ENCODE measurements around the gene RASSF3.
"Not testable (repeated sequence)": the region's sequence is repeated elsewhere in the genome, so short reads cannot be mapped to it uniquely, and the experiment has no call there.

RASSF3 gene

GRCh38 chr12:64634508-64635092 lies 24.3 kb downstream of the RASSF3 start:
- DNase-seq = no peak

GRCh38 chr12:64635356-64635998 lies 25.2 kb downstream of the RASSF3 start:
- no peak for DNase-seq

GRCh38 chr12:64636856-64637255 lies 26.6 kb downstream of the RASSF3 start:
- no peak for DNase-seq

GRCh38 chr12:64639466-64639865 lies 29.2 kb downstream of the RASSF3 start:
- no peak for DNase-seq

GRCh38 chr12:64646318-64646717 lies 36.0 kb downstream of the RASSF3 start:
- DNase-seq = no peak

DNA sequence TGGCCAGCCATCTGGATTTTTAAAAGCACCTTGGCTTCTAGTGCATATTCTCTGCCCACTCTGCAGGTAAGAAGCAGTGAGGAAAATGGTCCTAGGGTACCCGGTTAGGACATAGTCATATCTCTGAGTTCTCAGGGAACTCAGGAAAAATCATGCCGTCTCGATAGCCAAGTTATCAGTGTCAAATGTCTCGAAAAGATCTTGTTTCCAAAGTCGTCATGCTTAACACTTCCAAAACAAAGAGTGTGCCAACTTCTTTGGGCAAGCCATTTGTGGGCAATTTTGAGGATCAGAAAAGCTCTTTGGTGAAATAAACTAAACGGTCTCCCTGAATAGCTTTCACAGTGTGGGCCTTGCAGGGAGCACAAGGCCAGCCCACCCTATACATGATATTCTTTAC lies 39.2 kb downstream of the RASSF3 start:
- DNase-seq = no peak

DNA sequence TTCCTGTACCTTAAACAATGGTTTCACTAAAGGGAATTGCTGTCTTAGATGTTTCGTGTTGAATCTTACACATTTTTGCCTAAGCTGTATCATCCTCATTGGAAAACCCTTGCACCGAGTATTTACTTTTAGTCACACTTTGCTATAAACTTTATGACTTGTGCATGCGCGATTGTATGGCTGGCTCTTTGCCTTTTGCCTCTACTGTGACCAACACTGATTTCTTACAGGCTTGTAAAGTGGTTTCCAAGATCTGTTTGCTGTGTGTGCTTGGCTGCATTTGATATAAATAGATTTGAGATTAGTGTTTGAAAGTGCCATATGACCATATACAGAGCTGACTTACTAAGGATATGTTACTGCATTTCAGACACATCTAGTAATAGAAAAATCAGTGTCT lies 40.5 kb downstream of the RASSF3 start:
- DNase-seq = no peak

- peak in 1 of 2 experiments; percentile 17 for DNase-seq
Measured at GRCh38 chr12:64652346-64652745, 42.1 kb downstream of the RASSF3 start.

DNA sequence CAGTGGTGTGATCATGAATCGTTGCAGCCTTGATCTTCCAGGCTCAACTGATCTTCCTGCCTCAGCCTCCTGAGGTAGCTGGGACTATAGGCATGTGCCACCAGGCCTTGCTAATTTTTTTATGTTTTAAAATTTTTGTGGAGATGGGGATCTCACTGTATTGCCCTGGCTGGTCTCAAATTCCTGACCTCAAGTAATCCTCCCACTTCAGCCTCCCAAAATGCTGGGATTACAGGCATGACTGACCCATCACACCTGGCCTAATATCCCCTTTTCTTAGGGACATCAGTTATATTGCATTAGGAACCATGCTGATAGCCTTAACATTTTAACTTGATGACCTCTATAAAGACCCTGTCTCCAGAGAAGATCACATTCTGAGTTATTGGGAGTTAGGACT lies 42.8 kb downstream of the RASSF3 start:
- DNase-seq = no peak

- DNase-seq = not testable (repeated sequence)
Measured at GRCh38 chr12:64653907-64654306, 43.6 kb downstream of the RASSF3 start.

- no peak for DNase-seq
Measured at GRCh38 chr12:64655141-64655540, 44.8 kb downstream of the RASSF3 start.

- no peak for DNase-seq
Measured at GRCh38 chr12:64656429-64656828, 46.1 kb downstream of the RASSF3 start.

GRCh38 chr12:64658892-64659481 lies 48.7 kb downstream of the RASSF3 start:
- DNase-seq = no peak

GRCh38 chr12:64660237-64661018 lies 50.1 kb downstream of the RASSF3 start:
- no peak for DNase-seq

DNA sequence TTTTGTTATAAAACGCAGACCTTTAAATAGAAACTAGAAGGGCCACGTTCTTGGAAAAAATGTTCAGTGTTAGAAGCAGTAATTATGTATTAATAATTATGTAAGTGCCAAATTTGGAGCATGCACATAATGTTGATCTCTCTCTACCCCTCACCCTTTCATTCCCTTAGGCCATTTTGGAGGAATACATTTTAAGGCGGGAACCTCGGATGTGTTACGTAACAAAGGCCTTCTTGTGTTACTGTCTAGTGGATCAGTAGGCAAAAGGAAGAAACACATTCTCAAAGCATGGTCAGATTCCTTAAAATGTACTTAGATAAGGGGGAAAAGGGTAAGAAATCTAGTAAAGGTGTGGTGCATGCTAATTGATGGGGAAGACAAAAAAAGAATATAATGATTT lies 52.7 kb downstream of the RASSF3 start:
- DNase-seq = no peak

GRCh38 chr12:64665514-64665913 lies 55.2 kb downstream of the RASSF3 start:
- DNase-seq = no peak

DNA sequence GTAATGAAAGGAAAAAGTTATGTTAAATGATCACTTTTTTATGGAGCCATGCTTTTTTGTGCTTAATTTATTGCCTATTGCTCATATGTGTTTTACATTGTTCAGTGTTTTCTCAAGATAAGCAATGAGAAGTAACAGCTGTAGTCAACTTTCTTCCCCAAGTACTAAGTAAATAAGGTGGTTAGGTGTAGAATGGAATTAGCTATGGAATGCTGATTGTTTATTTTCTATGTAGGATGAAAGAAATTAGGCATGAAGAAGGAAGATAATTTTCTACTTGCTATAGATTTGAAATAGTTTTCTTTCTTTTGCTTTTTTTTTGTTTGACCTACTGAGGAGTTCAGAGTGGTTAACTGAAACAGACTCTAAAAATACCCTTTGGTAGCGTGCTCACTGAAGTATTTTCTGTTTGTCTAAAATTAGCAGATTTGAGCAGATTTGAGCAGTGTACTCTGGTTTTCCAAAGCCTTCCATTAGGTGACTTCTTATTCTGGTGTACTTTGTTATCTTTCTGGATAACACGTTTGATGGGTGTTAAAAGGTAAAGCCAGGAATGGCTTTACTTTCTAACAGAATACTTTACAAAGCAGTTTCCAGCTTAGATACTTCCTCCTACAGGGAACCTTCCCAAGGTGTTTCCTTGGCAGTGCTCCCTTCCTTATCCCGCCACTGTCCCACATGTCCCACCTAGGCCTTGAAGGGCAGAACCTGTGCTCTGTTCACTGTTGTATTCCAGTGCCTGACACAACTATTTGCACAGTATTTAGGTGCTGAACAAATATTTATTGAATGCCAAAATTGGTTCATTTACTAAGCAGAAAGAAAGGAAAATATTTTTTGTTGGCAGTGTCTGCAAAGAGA lies 56.0 kb downstream of the RASSF3 start:
- no peak for DNase-seq

DNA sequence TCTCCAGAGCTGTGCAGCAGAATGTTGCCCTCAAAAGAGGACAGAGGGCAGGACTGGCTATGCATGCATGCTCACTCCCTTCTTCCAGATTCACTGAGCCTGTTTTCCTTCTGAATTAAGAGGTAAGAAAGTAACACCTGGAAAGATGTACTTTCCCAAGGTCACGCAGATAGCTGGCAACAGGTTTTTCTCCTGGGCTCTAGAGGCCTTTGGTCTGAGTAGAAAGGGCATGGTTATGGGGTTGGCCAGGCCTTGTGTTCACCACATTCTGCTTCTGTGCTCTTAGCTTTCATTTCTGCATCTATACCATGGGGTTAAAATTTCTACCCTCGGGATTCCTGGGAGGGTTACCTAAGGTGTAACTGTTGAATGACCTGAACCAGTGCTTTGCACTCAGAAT lies 57.5 kb downstream of the RASSF3 start:
- DNase-seq = no peak

DNA sequence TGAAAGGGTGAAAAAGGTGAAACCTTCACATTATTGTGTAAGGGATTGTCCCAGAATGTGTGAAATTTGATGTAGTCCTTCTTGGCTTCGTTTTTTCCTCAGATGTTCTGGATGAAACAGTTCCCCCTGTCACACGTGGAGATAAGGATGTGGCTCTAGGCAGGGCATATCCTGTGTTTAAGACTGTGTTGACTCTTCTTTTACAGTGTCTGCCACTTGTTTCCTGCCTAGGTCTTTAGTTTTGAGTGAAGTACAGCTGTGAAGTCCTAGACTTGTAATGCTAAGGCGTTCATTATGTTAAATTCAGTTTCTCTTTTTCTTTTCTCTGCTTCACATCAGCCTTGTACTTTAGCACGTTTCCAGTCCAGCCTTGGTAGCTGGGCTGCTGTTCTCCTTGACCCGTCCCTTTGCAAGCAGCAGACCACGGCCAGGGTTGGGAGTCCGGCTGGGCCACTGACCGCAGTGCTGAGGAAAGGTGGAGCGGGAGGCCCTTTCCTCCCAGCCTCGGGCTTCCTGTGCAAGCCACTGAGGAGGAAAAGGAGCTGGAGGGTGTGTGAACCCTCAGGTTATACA lies 59.1 kb downstream of the RASSF3 start:
- peak in 1 of 2 experiments; percentile 24 for DNase-seq

GRCh38 chr12:64670019-64670418 lies 59.7 kb downstream of the RASSF3 start:
- DNase-seq = no peak

DNA sequence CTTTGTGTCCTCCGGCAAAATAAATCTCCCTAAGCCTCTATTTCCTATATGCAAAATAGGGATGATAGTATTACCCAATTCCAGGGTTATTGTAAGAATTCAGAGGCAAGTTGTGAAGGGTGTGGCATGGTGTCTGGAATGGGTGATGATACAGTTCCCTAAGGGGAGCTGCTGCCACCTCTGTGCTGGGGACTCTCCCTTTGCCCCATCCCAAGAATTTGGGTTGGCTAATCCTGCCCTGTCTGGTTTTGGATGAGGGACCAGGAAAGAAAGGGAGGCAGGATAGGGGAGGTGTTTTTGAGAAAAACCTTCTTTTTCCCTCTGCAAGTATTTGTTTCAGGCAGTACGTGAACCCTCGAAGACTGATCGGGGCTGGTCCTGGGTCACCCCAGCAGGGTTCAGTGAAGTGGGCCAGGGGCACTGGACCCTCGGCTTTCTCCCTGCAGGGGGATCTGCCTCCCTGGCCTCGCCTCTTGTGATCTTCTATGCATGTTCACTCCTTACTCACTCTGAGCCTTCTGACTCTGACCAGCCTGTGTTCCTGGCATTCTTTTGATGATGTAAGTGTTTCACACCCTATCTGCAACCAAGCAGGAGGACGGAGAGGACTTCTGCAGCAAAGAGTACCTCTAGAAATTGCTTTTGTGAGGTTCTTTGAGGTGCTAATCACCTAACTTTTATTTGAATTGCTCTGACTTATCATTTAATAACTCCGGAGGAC lies 60.8 kb downstream of the RASSF3 start:
- no peak for DNase-seq

GRCh38 chr12:64671681-64672080 lies 61.4 kb downstream of the RASSF3 start:
- no peak for DNase-seq

Measured in SHP77 (cell line).